Left lobe of liver (tissue), 2 donors: Measurements from ENCODE around the gene ANKS1A. TPM values are rescaled to one million over a fixed set of nuclear protein-coding genes. Genes with fewer than 3 reads are reported as not detected.
"Not testable (repeated sequence)": the region's sequence is repeated elsewhere in the genome, so short reads cannot be mapped to it uniquely, and the experiment has no call there.

Experiments
- ATAC-seq: fragments of 200-7000 bp; cut with Tn5 transposase; one replicate; pipeline ENCODE4 v1.9.1; 2020; ENCODE audit warnings: mild to moderate bottlenecking, moderate library complexity
- DNase-seq: peaks from one replicate; pipeline ENCODE4 v3.0.0-alpha.2; 2020; ENCODE audit warnings: low spot score
- total RNA-seq: library from RNA; stranded (reverse); gene quantifications from one replicate; pipeline ENCODE4 v1.2.1, GENCODE V29; 2021
- donor health status: DM: no; HTN: no; CAD: no; lungs with moderate emphysema.
- donor health status: DM: no; HTN: yes; CAD: no.

ANKS1A gene
- total RNA-seq, 1 donor from 2014 or later = 13.4 TPM

DNA sequence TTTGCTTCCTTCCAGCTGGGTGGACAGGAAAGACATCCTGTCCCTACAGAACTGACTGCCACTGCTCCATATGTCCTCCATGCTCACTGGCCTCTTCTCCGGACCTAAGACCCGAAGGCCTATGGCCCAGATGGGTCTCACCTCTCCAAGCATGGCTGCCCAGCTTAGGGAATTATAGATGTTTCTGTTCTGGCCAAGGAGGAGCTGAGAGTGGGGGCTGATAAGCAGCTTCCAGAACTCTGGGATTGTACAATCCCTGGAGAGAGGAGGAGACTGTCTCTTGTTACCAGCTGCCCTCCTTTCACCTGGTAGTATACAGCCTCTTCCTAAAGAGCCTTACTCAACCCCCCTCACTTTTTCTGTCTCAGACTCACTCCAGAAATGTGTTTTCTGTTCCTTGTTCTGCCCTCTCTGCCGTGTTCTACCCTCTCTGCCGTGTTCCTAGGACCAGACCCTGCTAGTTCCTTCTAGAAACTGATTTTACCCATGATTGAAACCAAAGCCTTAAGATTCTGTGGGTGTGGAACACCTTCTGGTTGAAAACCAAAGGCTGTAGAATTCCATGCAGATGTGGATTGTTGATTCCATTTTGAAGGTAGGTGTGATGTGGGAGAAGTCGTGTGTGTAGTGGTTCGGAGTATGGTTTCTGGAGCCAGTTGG is 28.7 kb downstream of the ANKS1A start:
- DNase-seq (no peak), ATAC-seq (no peak)

DNA sequence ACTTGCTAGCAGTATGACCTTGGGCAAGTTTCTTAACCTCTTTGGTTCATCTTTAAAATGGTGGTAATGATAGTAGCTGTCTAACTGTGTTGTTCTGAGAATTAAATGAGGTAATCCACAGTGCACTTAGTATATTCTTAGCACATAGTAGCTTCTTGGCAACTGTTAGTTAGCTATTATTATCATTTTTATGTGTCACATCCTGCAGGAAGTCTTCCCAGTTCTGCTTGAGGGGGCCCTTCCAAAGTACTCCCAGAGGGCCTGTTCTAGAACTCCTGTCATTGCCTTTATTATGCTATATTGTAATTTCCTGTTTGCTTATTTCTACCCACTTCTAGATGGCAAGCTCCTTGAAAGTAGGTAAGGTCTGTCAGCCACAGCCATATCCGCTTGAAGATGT is 30.6 kb downstream of the ANKS1A start:
- ATAC-seq = peak; percentile 39
- no peak for DNase-seq

DNA sequence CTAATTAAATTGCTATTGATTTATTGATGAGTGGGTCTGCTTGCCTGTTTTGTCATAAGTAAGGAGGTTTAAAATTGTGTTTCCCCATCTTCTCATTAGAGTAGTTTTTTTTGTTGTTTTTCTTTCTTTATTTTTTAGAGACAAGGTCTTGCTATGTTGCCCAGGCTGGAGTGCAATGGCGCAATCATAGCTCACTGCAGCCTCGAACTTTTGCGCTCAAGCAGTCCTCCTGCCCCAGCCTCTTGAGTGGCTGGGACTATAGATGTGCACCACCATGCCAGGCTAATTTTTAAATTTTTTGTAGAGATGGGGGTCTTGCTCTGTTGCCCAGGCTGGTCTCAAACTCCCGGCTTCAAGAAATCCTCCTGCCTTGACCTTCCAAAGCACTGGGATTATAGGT is 31.0 kb downstream of the ANKS1A start:
- DNase-seq (no peak), ATAC-seq (no peak)

DNA sequence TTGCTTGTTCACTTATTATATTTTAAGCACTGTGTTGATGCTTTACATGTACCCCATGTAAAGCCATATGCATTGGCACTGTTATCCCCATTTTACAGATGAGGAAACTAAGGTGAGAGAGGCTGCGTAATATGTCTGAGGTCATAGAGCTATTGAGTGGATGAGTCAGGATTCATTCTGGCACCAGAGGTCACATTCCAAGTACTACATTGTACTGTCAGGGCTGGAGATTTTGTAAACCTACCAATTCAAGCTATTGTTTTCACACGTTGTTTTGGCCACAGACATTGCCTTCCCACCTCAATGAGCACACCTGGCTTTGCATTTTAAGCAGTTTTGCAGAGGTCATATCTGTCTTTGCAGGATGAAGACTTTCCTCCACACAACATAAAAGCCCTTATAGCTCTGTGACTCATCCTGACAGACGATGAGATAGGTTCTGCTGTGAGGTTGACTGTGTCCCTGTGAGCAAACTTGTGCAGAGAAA is 33.2 kb downstream of the ANKS1A start:
- DNase-seq (no peak), ATAC-seq (no peak)

DNA sequence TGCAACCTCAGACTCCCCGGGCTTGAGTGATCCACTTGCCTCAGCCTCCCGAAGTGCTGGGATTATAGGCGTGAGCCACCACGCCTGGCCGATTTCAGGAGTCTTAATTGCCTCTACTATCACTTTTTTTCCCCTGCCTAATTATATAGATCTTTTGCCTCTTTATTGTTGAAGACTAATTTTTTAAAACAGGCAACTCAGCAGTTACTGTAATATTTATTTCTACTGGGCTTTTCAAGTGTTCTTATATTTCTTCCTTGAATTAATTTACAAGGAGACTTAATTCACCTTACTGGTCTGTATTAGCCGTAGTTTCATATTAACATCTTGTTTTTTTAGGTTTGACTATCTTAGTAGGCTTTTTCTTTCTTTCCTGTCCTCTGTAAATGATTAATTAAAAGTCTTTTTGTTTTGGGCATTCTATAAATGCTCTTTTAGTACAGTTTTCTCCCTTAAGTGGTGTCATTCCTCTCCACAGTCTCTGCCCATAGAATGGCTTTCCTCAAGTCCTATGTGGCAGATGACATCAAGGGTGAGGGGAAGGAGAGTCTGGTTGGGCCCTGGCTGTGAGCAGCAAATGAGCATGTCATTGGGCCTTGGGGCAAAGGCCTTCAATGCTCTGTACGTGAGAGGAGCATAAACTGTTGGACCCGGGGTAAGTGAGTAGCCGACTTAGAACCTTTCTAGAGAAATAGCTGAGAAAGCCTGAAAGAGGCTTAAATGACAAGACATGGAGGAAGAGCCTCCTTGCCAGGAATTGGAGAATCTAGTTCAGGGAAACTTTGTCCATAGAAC is 36.0 kb downstream of the ANKS1A start:
- ATAC-seq = no peak

DNA sequence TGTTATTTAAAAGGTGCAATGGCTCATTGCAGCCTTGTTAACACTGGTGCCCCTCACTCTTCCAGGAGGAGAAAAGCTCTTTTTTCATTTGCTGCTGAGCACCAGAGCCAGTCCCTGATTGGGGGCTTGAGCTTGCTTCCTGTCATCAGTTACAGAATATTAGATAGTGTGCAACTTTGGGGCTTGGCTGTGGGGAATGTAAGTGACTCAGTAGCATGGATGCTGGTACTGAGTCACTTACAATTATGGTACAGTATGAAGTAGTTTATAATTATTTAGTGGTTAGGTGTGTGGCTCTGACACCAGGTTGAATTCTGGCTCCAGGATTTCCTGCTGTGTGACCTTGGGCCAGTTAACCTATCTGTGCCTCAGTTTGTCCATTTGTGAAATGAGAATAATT is 37.6 kb downstream of the ANKS1A start:
- no peak for ATAC-seq
- DNase-seq = no peak

More for the DNA sequence above, 36.0 kb downstream of the ANKS1A start:
- no peak for DNase-seq

DNA sequence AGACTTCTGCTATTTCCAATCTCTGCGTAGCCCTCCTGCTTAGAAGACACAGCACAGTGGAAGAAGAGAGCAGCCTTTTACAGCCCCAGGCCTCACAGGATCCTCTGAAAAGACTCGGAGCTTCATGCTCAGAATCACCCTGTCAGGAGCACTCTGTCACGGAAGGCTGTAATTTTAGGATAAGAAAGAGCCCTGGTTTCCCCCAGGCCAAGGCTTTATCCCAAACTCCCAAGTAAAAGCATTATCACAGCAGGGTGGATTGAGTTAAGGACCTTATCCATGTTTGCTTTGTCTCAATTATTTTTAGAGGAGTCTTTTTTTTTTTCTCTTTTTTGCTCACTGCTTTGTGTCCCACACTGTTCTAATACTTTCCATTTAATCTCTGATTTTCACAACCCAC is 39.2 kb downstream of the ANKS1A start:
- DNase-seq = no peak
- ATAC-seq = no peak

DNA sequence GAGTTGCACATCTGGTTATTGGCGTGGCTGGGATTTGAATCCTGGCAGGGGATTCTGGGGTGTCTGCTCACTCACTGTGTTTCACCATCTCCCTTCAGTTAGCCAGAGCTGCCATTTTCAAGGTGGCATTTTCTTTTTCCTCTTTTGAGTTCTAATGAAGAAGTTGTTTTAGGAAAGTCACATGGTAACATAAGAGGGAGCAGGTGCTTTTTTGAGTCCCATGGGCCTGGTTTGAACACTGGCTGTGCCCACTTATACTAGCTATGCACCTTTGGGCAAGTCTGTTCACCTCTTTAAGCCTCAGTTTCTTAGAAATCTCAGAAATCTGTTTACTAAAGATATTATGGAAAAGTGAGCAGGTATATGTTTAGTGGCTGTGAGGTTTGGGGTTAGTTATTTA is 39.6 kb downstream of the ANKS1A start:
- no peak for DNase-seq

DNA sequence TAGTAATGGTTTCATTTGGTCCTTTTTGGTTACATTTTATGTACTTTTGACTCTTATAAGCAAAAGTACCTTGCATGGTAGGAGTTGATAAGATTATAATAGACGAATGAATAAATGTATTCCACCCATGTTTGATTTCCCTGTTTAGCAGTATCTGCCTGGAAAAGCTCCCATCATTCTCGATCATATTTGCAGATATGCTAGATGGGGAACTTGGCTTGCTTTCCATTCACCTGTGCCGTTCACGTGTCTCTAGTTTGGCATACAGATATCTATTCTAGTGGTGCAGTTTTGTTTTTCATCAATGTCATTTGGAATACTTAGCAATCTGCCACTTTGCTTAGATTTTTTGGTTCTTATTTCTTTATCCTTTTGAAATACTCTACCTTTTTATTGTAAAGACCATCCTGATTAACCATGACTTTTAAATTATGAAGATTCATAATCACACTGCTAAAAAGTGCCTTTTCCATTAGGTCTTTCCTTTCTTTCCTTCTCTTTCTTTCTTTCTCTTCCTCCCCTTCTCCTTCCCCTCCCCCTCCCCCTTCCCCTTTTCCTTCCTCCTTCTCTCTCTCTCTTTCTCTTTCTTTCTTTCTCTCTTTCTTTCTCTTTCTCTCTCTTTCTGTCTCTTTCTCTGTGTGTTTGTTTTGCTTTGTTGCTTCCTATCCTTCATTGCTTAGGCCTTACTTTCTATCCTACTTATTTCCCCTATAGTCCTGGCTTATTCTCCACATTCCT is 40.4 kb downstream of the ANKS1A start:
- DNase-seq = no peak
- no peak for ATAC-seq

More for the DNA sequence above, 39.6 kb downstream of the ANKS1A start:
- no peak for ATAC-seq

DNA sequence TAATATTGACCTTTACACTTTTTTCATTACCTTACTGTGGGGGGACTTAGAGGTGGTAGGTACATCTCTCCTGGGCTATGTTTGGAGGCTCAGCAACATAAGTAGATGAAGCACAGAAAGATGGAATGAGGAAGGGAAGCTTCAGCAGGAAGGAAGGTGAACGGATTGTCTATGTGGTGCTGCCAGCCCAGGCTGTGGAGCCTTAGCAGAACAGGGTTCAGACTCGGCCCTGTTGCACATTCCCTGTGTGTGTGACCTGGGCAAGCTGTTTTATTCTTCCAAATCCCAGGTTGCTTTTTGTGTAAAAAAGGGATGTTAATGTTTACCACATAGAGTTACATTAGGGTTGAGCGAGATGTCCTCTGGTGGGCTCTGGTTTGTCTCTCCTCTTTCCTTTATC is 41.2 kb downstream of the ANKS1A start:
- DNase-seq (no peak), ATAC-seq (peak; percentile 19)

DNA sequence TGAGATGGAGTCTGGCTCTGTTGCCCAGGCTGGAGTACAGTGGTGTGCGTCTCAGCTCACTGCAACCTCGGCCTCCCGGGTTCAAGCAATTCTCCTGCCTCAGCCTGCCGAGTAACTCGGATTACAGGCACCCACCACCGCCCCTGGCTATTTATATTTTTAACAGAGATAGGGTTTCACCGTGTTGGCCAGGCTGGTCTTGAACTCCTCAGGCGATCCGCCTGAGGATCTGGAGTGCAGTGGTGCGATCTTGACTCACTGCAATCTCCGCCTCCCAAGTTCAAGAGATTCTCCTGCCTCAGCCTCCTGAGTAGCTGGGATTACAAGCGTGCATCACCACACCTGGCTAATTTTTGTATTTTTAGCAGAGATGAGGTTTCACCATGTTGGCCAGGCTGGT is 43.1 kb downstream of the ANKS1A start:
- not testable (repeated sequence) for DNase-seq, ATAC-seq

DNA sequence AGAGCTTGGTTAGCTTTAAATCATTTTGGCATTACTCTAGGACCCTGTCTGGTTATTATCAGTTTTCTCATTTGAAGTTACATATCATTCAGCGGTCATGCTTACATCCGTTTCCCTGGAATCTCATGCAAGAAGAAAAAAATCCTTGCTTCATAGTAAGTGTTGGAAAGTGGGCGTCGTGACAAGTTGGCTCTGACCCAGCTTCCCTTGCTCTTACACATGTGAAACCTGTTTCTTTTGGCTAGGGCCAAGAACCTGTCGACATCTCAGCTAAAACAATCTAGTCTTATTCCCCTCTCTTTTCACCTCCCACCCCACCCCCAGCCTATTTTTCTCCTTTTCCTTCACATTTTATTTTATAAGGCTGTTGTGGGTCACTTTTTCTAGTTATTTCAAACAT is 45.5 kb downstream of the ANKS1A start:
- ATAC-seq (peak; percentile 63), DNase-seq (peak; percentile 78)

DNA sequence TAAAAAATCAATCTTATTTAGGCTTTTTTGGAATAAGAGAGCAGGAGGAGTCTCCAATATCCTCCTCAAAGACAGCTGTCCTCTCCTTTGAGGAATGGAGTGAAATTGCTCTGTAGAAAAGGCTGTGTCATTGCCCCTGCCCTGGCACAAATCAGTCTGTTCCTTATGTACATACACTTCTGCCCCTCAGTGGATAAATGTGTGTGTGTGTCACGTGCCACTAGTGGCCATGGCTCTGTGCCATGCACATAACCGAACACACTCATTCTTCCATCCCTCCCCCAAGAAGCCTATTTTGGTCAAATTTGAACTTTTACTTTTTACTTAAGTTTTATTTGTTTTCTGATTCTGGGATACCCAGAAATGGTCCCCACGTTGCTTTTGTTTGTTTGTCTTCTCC is 49.2 kb downstream of the ANKS1A start:
- DNase-seq = peak; percentile 50

DNA sequence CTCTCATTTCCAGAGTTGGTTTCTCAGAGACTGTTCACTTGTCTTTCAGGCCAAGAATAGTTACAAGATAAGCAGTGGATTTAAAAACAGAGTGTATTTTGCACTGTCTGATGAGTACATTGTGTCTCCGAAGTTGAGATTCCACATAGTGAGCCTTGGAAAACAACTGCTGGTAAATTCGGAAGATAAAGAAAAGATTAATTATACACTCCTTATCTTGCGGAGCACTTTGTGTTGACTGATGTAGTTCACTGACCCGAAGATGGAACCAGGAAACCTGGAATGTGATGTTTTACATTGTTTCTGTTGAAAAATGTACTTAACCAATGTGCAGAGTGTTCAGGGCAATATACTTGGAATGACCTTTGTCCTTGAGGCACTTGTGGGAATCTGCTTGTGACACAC is 51.0 kb downstream of the ANKS1A start:
- DNase-seq (no peak), ATAC-seq (peak; percentile 67)

More for the DNA sequence above, 49.2 kb downstream of the ANKS1A start:
- ATAC-seq = peak; percentile 65

DNA sequence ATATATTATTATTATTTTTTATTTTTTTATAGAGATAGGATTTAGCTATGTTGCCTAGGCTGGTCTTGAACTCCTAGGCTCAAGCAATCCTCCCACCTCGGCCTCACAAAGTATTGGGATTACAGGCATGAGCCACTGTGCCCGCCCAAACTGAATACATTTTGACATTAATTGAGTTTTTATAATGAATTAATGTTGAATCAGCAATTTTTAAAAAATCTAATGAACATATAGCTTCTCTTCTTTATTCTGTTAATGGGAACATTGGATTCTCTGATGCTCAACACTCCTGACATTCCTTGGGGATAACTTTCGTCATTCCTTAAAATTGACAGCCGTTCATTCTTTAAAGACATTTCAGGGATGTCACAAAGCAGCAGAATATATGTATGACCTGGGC is 52.4 kb downstream of the ANKS1A start:
- DNase-seq = no peak
- ATAC-seq = no peak

DNA sequence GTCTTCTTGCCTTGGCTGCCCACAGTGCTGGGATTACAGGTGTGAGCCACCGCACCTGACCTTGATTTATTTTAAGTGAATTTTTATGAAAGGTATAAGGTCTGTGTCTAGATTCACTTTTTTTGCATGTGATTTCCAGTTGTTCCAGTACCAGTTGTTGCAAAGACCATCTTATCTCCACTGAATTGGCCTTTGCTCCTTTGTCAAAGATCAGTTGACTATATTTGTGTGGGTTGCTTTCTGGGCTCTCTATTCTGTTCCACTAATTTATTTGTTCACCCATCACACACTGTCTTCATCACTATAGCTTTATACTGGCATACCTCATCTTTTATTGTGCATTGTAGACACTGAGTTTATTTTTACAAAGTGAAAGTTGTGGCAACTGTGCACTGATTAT is 56.3 kb downstream of the ANKS1A start:
- DNase-seq (no peak), ATAC-seq (peak; percentile 86)

DNA sequence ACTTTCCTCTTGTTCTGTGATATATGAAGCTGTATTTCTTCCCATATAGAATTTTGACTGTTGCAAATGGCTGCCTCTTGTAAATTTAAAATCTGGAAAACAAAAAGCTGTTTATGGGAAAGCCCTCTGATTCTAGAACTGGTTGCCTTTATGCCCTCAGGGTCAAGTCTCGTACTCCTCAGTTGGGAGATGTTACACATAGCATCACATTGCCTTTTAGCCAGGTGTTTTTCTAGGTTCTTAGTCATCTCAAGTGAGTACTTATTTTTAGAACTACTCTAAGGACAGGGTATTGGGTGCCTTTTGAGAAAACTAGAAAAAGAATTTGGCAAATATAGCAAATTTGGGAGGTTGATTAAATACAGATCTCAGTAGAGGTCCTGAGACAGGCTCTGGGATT is 58.5 kb downstream of the ANKS1A start:
- ATAC-seq (no peak), DNase-seq (no peak)

DNA sequence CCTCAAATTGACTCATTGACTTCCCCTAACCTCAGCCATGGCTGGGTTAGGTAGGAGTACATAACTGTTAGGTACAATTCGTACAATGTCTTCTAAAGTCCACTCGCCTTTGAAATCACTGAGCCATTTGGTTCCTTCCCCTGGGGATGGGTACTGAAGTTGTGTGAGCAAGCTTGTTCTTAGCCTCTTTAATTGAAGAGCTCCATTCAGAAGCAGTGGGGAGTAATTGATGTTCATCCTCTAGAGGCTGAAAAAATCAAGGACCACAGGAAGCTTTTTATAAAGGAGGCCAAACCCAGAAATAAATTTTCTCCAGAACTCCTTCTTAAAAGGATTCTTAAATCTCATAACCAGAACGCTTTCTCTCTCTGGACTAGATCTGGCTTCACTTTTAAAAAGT is 60.6 kb downstream of the ANKS1A start:
- DNase-seq = no peak
- ATAC-seq = no peak

DNA sequence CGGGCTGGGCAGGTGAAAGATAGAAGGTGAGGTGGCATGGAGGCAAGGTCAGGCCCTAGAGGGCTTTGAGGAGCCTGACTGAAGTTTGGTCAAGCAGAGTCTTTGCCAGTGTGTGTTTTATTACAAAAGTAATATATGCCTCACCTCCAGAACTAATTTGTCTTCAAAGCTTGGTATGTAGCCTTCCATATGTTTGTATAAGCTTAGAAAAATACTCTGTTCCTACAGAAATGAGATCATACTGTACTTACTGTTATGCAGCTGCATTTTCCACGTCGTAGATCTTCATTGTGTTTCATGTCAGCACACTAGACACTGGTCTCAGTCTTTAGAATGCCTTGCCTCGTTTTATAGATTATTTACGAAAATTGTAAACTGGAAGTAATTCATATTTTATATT is 61.8 kb downstream of the ANKS1A start:
- ATAC-seq (no peak), DNase-seq (no peak)

DNA sequence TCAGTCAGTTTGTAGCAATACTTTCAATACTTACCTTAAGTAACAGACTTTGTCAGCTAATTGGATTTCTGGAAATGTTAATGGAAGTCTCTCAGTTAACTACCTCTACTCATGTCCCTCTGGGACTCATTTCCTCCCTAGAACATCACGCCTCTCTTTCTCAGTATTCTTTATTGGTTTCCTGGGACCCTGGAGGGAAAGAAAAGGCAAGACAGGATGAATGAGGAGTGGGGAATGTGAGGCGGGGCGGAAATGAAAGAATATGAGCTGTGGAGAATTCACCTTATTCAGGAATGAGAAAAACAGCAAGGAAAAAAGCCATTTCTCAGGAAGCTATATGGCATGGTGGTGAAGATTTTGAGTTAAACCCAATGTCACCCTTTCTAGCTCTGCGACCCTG is 62.7 kb downstream of the ANKS1A start:
- ATAC-seq (no peak), DNase-seq (no peak)
